ENCODE data around the gene VSNL1. TPM values are rescaled to one million over a fixed set of nuclear protein-coding genes. Genes with fewer than 3 reads are reported as not detected.

The VSNL1 gene
- total RNA-seq, 1 donor: 0.36 TPM

GRCh38 chr2:17620280-17620679, 79.8 kb downstream of the VSNL1 start:
- TF ChIP-seq, protein P1, sequence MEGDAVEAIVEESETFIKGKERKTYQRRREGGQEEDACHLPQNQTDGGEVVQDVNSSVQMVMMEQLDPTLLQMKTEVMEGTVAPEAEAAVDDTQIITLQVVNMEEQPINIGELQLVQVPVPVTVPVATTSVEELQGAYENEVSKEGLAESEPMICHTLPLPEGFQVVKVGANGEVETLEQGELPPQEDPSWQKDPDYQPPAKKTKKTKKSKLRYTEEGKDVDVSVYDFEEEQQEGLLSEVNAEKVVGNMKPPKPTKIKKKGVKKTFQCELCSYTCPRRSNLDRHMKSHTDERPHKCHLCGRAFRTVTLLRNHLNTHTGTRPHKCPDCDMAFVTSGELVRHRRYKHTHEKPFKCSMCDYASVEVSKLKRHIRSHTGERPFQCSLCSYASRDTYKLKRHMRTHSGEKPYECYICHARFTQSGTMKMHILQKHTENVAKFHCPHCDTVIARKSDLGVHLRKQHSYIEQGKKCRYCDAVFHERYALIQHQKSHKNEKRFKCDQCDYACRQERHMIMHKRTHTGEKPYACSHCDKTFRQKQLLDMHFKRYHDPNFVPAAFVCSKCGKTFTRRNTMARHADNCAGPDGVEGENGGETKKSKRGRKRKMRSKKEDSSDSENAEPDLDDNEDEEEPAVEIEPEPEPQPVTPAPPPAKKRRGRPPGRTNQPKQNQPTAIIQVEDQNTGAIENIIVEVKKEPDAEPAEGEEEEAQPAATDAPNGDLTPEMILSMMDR (IDR thresholded peaks at IDR 0.05; ENCODE audit: extremely low read depth, low read depth, low read length): no peak
- peak overlapping the region; percentile 34 for H3K4me2 ChIP-seq (ENCODE audit: insufficient read depth, low read length)
- H3K79me2 ChIP-seq (ENCODE audit: insufficient read depth, low read length): no peaks in the 10 kb centered on the region
- H3K9me3 ChIP-seq (ENCODE audit: low read depth, low read length): no peaks in the 10 kb centered on the region
- H4K20me1 ChIP-seq (ENCODE audit: insufficient read depth, low read length): no peaks in the 10 kb centered on the region
- peaks cover 35% of the 10 kb centered on the region for H3K4me1 ChIP-seq (ENCODE audit: insufficient read depth, low read length)
- no peak for DNase-seq (ENCODE audit: insufficient read length, low spot score, missing footprints)
- H3K36me3 ChIP-seq (ENCODE audit: insufficient read depth, low read length): no peaks in the 10 kb centered on the region
- peak overlapping the region; percentile 56 for H3K27ac ChIP-seq (ENCODE audit: low read depth, low read length)
- H3K27me3 ChIP-seq (ENCODE audit: insufficient read depth, low read length): no peaks in the 10 kb centered on the region
- no peak overlapping the region for H2AFZ ChIP-seq (ENCODE audit: low read length)
- no peak overlapping the region for H3K4me3 ChIP-seq (ENCODE audit: insufficient read depth, low read length)

DNA sequence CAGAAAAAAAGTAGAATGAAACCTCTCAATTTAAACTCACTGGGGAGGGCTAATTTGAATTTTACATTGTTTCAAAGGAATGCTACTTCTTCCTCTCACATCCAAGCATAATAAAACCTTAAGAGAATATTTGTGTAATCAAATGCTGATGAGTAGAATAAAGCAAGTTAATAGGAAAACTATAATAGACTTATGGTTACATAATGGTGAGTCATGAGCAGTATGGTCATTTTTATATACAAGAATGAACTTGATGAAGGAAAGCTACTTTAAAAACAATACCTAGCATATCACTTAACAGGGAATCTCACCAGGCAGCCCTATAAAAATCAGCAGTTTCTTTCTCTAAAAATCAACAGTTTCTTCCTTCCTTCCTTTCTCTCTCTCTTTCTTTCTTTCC, 80.3 kb downstream of the VSNL1 start:
- Histone ChIP-seq H3K4me2 (ENCODE audit: insufficient read depth, low read length) (peak overlapping the region; percentile 34), H3K36me3 (ENCODE audit: insufficient read depth, low read length) (no peaks in the 10 kb centered on the region), H3K79me2 (ENCODE audit: insufficient read depth, low read length) (no peaks in the 10 kb centered on the region), H3K4me3 (ENCODE audit: insufficient read depth, low read length) (no peak overlapping the region), H3K27ac (ENCODE audit: low read depth, low read length) (peak overlapping the region; percentile 56), H2AFZ (ENCODE audit: low read length) (no peak overlapping the region), H3K9me3 (ENCODE audit: low read depth, low read length) (no peaks in the 10 kb centered on the region), H3K27me3 (ENCODE audit: insufficient read depth, low read length) (no peaks in the 10 kb centered on the region), H4K20me1 (ENCODE audit: insufficient read depth, low read length) (no peaks in the 10 kb centered on the region), H3K4me1 (ENCODE audit: insufficient read depth, low read length) (peaks cover 29% of the 10 kb centered on the region)
- no peak for DNase-seq (ENCODE audit: insufficient read length, low spot score, missing footprints)
- TF ChIP-seq, protein P1 (IDR thresholded peaks at IDR 0.05; ENCODE audit: extremely low read depth, low read depth, low read length): no peak

DNA sequence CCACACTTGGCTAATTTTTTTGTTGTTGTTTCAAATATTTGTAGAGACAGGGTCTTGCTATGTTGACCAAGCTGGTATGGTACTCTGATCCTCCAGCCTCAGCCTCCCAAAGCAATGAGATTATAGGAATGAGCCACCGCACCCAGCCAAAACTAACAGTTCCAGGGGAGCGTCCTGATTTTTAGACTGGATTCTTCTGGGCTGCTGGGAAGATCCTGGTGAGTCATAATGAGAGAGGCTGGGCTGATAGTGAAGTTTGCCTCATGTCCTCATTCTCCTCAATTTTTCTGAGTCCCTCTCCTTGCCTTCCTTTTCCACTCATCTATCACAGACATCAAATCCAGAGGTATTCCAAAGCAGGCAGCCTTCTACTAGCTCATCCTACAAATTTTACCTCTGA, 81.3 kb downstream of the VSNL1 start:
- Histone ChIP-seq H3K4me2 (ENCODE audit: insufficient read depth, low read length) (no peak overlapping the region), H3K27me3 (ENCODE audit: insufficient read depth, low read length) (no peaks in the 10 kb centered on the region), H3K4me1 (ENCODE audit: insufficient read depth, low read length) (peaks cover 23% of the 10 kb centered on the region), H3K9me3 (ENCODE audit: low read depth, low read length) (no peaks in the 10 kb centered on the region), H3K4me3 (ENCODE audit: insufficient read depth, low read length) (no peak overlapping the region), H3K27ac (ENCODE audit: low read depth, low read length) (no peak overlapping the region), H2AFZ (ENCODE audit: low read length) (no peak overlapping the region), H3K79me2 (ENCODE audit: insufficient read depth, low read length) (no peaks in the 10 kb centered on the region), H4K20me1 (ENCODE audit: insufficient read depth, low read length) (no peaks in the 10 kb centered on the region), H3K36me3 (ENCODE audit: insufficient read depth, low read length) (no peaks in the 10 kb centered on the region)
- peak; percentile 90 for DNase-seq (ENCODE audit: insufficient read length, low spot score, missing footprints)
- TF ChIP-seq, protein P1 (IDR thresholded peaks at IDR 0.05; ENCODE audit: extremely low read depth, low read depth, low read length): no peak

- TF ChIP-seq, protein P1 (IDR thresholded peaks at IDR 0.05; ENCODE audit: extremely low read depth, low read depth, low read length): no peak
- H3K4me3 ChIP-seq (ENCODE audit: insufficient read depth, low read length): no peak overlapping the region
Measured at GRCh38 chr2:17625446-17625845, 85.0 kb downstream of the VSNL1 start.

More at GRCh38 chr2:17625446-17625845, 85.0 kb downstream of the VSNL1 start:
- H2AFZ ChIP-seq (ENCODE audit: low read length): no peak overlapping the region
- no peak overlapping the region for H3K4me2 ChIP-seq (ENCODE audit: insufficient read depth, low read length)
- peaks cover 17% of the 10 kb centered on the region for H3K4me1 ChIP-seq (ENCODE audit: insufficient read depth, low read length)
- no peaks in the 10 kb centered on the region for H4K20me1 ChIP-seq (ENCODE audit: insufficient read depth, low read length)
- no peaks in the 10 kb centered on the region for H3K79me2 ChIP-seq (ENCODE audit: insufficient read depth, low read length)
- H3K27ac ChIP-seq (ENCODE audit: low read depth, low read length): no peak overlapping the region
- no peaks in the 10 kb centered on the region for H3K27me3 ChIP-seq (ENCODE audit: insufficient read depth, low read length)
- no peaks in the 10 kb centered on the region for H3K36me3 ChIP-seq (ENCODE audit: insufficient read depth, low read length)
- peaks cover 3% of the 10 kb centered on the region for H3K9me3 ChIP-seq (ENCODE audit: low read depth, low read length)
- no peak for DNase-seq (ENCODE audit: insufficient read length, low spot score, missing footprints)

All from osteoblast (primary cell).